ENCODE data around the gene GYG2.
"Not testable (repeated sequence)": the region's sequence is repeated elsewhere in the genome, so short reads cannot be mapped to it uniquely, and the experiment has no call there.

Gene GYG2

DNA sequence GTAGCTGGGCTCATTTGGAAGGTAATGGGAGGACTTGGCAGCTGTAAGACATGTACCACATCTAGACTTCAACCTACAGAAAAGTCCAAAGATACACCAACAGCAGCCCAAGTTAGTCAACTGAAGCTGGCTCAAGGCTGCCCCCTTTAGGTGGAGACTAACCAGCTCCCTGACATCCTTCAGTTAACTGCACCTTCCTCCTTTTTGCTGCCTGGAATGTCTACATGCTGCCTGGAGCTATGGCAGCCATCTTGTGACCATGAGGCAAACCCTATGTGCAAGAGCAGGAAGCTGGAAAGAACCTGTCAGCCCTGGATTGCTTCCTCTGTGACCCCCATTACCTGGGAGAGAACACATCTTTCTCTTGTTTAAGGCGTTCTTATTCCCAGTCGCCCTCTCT, 74.6 kb downstream of the GYG2 start:
- no peak for DNase-seq (ENCODE audit: low spot score)

DNA sequence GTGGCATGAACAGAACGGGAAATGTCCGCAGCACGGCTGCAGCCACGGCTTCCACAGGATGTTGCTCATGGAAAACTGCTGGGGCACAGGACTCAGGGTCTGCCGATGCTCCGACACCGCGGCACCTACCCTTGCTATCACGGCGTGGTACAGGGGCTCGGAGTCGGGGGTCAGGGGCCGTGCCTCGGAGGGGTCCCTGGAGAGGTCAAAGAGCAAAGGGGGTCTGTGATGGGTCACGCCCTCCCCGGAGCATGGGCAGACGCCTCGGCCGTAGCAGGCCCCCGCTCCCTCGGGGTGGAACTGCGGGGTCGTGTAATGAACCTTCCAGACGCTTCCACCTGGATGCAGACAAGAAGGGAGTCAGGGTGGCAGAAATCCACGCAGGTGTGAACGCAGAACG, 78.6 kb downstream of the GYG2 start:
- DNase-seq (ENCODE audit: low spot score), result no peak

DNA sequence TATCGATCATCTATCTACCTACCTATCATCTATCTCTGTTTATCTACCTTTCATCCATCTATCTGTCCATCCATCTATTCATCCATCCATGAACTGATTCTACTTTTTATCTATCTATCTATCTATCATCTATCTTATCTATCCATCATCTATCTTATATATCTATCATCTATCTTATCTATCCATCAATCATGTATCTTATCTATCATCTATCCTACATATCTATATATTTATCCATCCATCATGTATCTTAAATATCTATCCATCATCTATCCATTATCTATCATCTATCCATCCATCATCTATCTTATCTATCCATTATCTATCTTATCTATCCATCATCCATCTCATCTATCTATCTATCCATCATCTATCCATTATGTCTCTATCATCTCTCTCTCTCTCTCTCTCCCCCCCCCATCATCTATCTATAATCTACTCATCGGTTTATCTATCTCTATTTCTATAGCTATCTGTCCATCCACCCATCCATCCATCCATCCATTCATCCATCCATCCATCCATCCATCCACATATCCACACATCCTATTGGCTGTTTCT, 79.5 kb downstream of the GYG2 start:
- DNase-seq (ENCODE audit: low spot score), result no peak

DNA sequence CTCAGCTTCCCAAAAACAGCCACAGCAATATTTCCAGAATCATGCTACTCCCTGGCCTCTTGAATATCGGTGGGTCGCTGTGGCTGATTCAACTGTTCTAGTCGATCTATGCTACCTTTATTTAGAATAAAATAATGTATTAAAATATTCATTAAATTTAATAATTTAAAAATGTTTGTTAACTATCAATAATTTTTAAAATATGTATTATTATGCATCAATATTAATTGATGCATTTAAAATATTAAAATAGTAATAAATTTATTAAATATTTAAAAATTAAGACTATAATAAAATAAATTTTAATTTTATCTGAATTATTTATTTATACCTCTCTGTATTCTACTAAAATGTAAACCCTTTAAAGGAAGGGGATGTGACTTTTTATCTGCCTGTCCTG, 81.4 kb downstream of the GYG2 start:
- no peak for DNase-seq (ENCODE audit: low spot score)

DNA sequence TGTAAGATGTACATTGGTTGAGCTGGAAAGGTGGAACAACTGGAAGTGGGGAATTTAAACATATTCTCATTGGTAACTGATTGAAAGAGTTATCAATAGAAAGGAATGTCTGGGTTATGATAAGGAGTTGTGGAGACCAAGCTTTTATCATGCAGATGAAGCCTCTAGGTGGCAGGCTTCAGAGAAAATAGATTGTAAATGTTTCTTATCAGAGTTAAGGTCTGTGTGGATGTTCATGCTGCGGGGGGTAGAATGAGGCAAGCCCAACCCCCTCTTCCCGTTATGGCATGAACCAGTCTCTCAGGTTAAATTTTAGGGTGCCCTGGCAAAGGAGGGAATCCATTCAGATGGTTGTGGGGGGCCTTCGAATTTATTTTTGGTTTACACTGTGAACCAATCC, 84.4 kb downstream of the GYG2 start:
- no peak for DNase-seq (ENCODE audit: low spot score)

DNA sequence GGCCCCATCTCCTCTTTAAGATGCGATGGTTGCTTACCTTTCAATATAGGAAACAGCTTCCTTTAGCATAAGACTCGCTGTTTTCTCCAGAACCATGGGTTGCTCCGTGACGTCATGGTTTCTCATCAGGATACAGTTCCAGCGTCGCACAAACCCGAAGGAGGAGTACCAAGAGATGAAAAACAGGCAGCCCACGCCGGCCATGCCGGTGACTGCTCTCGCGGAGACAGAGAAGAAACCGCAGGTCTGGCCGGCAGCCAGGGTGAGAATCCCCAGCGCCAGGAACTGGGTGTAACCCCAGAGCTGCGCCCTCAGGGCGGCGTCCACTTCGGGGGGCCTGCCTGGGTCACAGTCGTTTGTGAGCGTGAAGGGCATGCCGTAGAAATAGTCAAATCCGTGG, 89.0 kb downstream of the GYG2 start:
- no peak for DNase-seq (ENCODE audit: low spot score)

DNA sequence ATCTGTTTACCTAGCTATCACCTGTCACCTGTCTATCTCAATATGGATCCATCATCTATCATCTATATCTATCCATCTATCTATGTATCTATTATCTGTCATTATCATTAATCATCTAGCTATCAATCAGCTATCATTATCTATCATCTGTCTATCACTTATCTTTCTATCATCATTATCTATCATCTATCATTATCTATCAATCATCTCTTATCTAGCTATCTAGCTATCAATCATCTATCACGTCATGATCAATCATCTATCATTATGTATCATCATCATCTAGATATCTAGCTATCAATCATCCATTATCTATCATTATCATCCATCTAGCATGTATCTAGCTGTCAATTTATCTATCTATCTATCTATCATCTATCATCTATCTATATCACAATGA, 92.5 kb downstream of the GYG2 start:
- DNase-seq (ENCODE audit: low spot score), result no peak

DNA sequence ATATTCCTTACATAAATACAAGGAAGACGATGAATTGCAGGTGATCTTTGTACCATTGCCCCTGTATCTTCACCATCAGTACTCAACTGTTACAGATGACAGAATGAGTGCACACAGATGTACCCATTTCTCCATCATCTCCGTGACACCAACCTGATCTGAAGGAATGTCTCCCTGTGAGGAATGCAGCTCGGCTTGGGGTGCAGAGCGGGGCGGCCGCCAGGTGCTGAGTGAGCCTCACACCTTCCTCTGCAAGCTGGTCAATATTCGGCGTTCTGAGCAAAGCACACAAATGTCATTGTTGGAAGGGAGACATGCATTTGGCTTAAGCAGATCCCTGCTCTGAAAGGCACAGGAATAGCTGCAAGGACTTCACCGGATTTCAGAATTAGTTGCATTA, 93.0 kb downstream of the GYG2 start:
- DNase-seq (ENCODE audit: low spot score), result no peak

DNA sequence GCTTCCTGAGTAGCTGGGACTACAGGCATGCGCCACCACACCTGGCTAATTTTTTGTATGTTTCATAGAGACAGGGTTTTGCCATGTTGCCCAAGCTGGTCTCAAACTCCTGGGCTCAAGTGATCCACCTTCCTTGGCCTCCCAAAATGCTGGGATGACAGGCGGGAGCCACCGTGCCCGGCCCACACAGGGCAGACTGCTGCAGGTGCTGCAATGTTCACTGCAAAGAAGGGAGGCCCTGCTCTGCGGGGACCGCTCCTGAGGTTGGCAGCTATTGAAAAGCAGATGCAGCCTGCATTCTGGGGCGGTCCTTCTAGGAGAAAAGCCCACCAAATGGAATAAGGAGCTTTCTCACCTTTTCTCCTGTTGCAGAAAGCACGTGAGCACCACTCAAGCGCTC, 95.4 kb downstream of the GYG2 start:
- no peak for DNase-seq (ENCODE audit: low spot score)

DNA sequence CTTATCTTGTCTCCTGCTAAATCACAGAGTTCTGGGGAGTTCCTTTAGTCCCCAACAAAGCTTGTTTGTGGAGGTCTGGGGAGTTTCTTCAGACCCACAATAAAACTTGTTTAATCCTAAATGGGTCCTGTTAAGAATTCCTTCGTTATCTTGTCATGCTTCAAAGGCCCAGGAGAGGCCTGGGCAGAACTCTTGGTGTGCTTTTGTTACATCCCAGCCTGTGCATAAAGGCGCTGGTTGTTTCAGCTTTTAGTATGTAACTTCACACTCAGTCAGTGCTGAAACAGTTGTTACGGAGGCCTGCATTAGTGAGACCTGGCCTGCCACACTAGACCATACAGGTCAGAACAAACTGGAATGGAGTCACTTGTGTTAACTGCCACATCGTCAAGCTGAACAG, 97.5 kb downstream of the GYG2 start:
- not testable (repeated sequence) for DNase-seq (ENCODE audit: low spot score)

DNA sequence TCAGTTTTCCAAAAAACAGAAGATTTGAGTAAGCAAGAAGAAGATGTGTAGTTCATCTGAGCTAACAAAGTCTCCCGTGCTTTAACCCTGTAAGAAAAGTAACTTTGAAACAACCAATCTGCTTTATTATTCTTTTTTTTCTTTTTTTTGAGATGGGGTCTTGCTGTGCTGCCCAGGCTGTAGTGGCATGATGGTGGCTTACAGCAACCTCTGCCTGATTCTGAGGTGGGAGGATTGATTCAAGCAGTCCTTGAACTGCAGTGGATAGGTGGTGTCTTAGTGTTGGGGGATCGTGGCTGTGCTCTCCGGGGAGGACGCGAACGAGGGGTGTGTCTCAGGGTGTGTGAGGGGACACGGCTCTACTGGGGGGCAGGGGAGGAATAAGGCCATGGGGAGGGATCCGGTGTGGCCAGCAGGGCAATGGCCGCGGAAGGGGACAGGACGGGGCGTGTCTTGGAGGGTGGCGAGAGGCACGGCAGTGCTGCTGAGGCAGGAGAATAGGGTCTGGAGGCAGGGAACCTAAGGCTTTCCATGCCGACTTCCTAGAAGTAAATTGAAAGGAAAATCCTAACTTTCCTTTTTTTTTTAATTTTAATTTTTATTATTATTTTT, 98.0 kb downstream of the GYG2 start:
- no peak for DNase-seq (ENCODE audit: low spot score)

DNA sequence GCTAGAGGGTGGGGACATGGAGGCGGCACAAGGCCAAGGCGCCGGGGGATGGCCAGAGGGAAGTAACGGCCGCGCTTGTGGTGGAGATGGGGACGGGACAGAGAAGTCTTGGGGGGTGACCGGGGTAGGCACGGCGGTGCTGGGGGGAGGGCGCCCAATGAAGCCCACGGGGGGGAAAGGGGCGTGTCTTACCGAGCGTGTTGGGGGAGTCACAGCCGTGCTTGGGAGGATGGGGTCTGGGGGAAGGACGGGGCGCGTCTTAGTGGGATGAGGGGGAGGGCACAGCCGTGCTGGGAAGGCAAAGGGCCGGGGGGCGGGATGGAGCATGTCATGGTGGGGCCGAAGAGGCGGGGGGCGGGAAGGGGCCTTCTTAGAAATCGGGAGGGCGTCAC, 99.5 kb downstream of the GYG2 start:
- DNase-seq (ENCODE audit: low spot score), result peak; percentile 51

DNA sequence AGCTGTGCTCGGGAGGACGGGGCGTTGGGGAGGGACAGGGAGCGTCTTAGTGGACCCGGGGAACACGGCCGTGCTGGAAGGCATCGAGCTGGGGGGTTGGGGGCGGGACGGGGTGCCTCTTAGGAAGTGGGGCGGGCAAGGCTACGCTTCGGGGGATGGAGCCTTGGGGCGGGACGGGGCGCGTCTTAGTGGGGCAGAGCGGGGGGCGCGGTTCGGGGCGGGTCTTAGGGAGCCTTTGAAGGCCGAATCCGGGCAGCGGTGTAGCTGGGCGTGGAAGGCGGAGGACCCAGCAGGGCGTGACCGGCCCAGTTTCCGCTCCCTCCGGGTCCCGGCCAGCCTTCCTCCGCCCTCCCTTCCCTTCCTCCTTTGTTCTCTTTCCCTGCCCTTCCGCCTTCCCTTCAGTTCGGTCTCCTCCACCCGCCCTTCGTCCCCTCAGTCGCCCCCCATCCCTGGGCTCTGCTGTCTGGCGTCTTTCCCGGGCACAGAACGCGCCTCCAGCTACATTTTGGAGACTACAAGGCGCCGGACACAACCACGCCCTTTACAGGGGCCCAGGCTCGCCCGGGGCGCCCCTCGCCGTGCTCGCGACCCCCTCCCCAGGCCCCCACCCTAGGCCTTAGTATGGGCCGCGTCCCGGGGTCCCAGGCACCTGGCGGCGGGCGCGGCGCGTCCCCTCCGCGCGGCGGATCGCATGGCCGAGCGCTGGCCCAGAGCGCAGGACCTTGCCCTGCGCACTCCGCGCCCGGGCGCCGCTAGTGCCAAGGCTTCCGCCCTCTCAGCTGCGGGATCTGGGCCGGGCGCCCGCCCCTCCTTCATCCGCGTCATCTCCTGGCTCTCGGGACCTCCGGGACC, 100.1 kb downstream of the GYG2 start, which contains the start of gene ARSD:
TSS of gene ARSD (minus strand) at position 757 of the 852 bp plus-strand sequence. CDS start at position 693, 64 bp downstream.
- DNase-seq (ENCODE audit: low spot score), result peak; percentile 67

DNA sequence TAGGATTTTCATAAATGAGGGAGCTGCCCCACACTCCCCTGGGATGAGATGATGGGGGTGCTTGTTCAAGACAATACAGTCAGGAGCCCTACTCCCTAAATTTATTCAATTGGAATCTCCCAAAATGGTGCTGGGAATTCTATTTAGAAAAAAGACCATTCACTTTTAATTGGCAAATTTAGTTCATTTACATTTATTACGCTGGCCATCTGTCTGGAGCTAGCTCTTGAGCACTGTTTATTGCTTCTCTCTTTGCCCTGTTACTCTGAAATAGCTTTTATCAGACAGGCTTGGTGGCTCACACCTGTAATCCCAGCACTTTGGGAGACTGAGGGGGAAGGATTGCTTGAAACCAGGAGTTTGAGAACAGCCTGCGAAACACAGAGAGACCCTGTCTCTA, 102.4 kb downstream of the GYG2 start:
- no peak for DNase-seq (ENCODE audit: low spot score)

DNA sequence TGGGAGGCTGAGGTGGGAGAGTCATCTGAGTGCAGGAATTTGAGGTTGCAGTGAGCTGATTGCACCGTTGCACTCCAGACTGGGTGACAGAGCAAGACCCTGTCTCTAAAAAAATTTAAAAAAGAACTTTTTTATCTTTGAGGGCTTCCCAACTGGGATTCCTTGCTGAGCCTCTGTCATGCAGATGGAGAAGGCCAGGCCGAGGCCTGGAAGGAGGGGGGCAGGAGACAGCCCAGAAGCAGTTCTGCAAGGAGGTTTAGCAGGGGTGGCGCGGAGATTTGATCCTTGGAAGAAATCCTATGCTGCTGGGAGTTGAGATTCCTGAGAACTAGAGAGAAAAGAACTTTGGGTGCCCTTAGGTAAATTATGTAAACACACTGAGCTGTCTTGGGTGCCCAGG, 102.9 kb downstream of the GYG2 start:
- peak; percentile 29 for DNase-seq (ENCODE audit: low spot score)
